GM23248 (cell line): ENCODE measurements around the gene LLGL2. TPM values are rescaled to one million over a fixed set of nuclear protein-coding genes. Genes with fewer than 3 reads are reported as not detected.

Experiments
- DNase-seq: peaks from one replicate; pipeline ENCODE4 v3.0.0-alpha.2; 2015
- H2AFZ ChIP-seq: fragments of 200-600 bp; sonication (generic); 2 replicates; pipeline ENCODE4 v1.6.1; 2016; ENCODE audit warnings: antibody characterized with exemption
- H3F3A ChIP-seq: fragments of 200-600 bp; sonication (generic); 2 replicates; pipeline ENCODE4 v1.6.1; 2016; ENCODE audit warnings: mild to moderate bottlenecking, antibody characterized with exemption, mixed run types; ENCODE audit not compliant: insufficient read depth
- H3K27ac ChIP-seq: fragments of 200-600 bp; sonication (generic); 2 replicates; pipeline ENCODE4 v1.5.1; 2016; ENCODE audit warnings: mild to moderate bottlenecking
- H3K27me3 ChIP-seq: fragments of 200-600 bp; sonication (generic); replicated peaks from 2 replicates; pipeline ENCODE4 v1.6.1; 2016; ENCODE audit warnings: mild to moderate bottlenecking; ENCODE audit not compliant: insufficient read depth
- H3K36me3 ChIP-seq: fragments of 200-600 bp; sonication (generic); 2 replicates; pipeline ENCODE4 v1.6.1; 2016; ENCODE audit warnings: low read depth, mild to moderate bottlenecking
- H3K4me1 ChIP-seq: fragments of 200-600 bp; sonication (generic); 2 replicates; pipeline ENCODE4 v1.6.1; 2016; ENCODE audit warnings: mild to moderate bottlenecking; ENCODE audit not compliant: insufficient read depth
- H3K4me2 ChIP-seq: fragments of 200-600 bp; sonication (generic); one replicate; pipeline ENCODE4 v1.6.1; 2016; ENCODE audit warnings: mild to moderate bottlenecking; ENCODE audit not compliant: unreplicated experiment
- H3K4me3 ChIP-seq: fragments of 200-600 bp; sonication (generic); 2 replicates; pipeline ENCODE4 v1.5.1; 2016; ENCODE audit warnings: mild to moderate bottlenecking
- H3K79me2 ChIP-seq: fragments of 200-600 bp; sonication (generic); 2 replicates; pipeline ENCODE4 v1.6.1; 2016; ENCODE audit warnings: mild to moderate bottlenecking; ENCODE audit not compliant: insufficient read depth
- H3K9ac ChIP-seq: fragments of 200-600 bp; sonication (generic); 2 replicates; pipeline ENCODE4 v1.6.1; 2016; ENCODE audit warnings: mild to moderate bottlenecking
- H3K9me2 ChIP-seq: fragments of 200-600 bp; sonication (generic); 2 replicates; pipeline ENCODE4 v1.6.1; 2016; ENCODE audit warnings: mixed run types, mild to moderate bottlenecking, moderate library complexity; ENCODE audit not compliant: insufficient read depth
- H3K9me3 ChIP-seq: fragments of 200-600 bp; sonication (generic); one replicate; pipeline ENCODE4 v1.6.1; 2017; ENCODE audit warnings: low read depth
- H4K20me1 ChIP-seq: fragments of 200-600 bp; sonication (generic); 2 replicates; pipeline ENCODE4 v1.6.0; 2016; ENCODE audit not compliant: insufficient read depth
- EZH2 ChIP-seq: fragments of 200-600 bp; sonication (generic); IDR thresholded peaks from 2 replicates; pipeline ENCODE4 v1.6.1; 2018; ENCODE audit warnings: antibody characterized with exemption, mild to moderate bottlenecking; ENCODE audit not compliant: insufficient read depth, poor library complexity, severe bottlenecking
- EZH2phosphoT487 ChIP-seq: fragments of 200-600 bp; sonication (generic); IDR thresholded peaks from 2 replicates; pipeline ENCODE4 v1.6.1; 2018; ENCODE audit warnings: antibody characterized with exemption, moderate library complexity, mild to moderate bottlenecking, low read depth; ENCODE audit not compliant: insufficient read depth
- WGBS, 2 experiments: methylation state at CpG; one replicate each; pipeline ENCODE4 v1.1.6; 2015 to 2017; ENCODE audit warnings: low lambda C conversion rate in 2 of 2, low coverage in 1 of 2; ENCODE audit errors: missing lambda C conversion rate in 2 of 2; 5-methylcytosine and 5-hydroxymethylcytosine counted together
- in situ Hi-C: fragments of 300-500 bp; cut with MboI; formaldehyde crosslinking; loops from 2 replicates; pipeline ENCODE4 v1.15.0; 2020
- microRNA-seq: library from miRNA; unstranded; fragments of <30 nt; microRNA quantifications from one replicate; pipeline ENCODE4, GENCODE V29; 2016; ENCODE audit warnings: borderline number of aligned reads
- polyA plus RNA-seq: library from polyadenylated mRNA; unstranded; fragments of >200 nt; fragmentation: Nextera tagmentation; extraction: Ambion mirVana; gene quantifications from 2 replicates; pipeline ENCODE4 v1.2.1, GENCODE V29; 2016
- total RNA-seq: library from RNA; depleted of rRNA; stranded (reverse); fragments of >200 nt; shearing (Covaris generic); gene quantifications from 2 replicates; pipeline ENCODE4 v1.2.3, GENCODE V29; 2014; rRNA removed

The LLGL2 gene
- total and polyA plus RNA-seq, 2 experiments from 2014 or later: not detected

- H3K27ac ChIP-seq: no peak overlapping the region
- DNase-seq: no peak
- no peaks in the 10 kb centered on the region for H3K9me3 ChIP-seq
- TF ChIP-seq EZH2phosphoT487 (no peak), EZH2 (no peak)
- no peaks in the 10 kb centered on the region for H3K9me2 ChIP-seq
- H4K20me1 ChIP-seq: no peaks in the 10 kb centered on the region
- H3K9ac ChIP-seq: no peak overlapping the region
- no peaks in the 10 kb centered on the region for H3K79me2 ChIP-seq
- no peak overlapping the region for H2AFZ ChIP-seq
- no peaks in the 10 kb centered on the region for H3K36me3 ChIP-seq
- H3K4me1 ChIP-seq: no peaks in the 10 kb centered on the region
- no peaks in the 10 kb centered on the region for H3K27me3 ChIP-seq
- H3F3A ChIP-seq: no peaks in the 10 kb centered on the region
- no peak overlapping the region for H3K4me2 ChIP-seq
- WGBS, 2 experiments: 79 to 81% methylated on average over 4 of the region's 4 CpGs
- H3K4me3 ChIP-seq: no peak overlapping the region
- in situ Hi-C loops: no loop called here
Observed at GRCh38 chr17:75621489-75621888, 96.0 kb downstream of the LLGL2 start.

- H3K4me2 ChIP-seq: no peak overlapping the region
- no peaks in the 10 kb centered on the region for H3K79me2 ChIP-seq
- no peak overlapping the region for H2AFZ ChIP-seq
- H3K9ac ChIP-seq: no peak overlapping the region
- H3K9me2 ChIP-seq: no peaks in the 10 kb centered on the region
- DNase-seq: no peak
- H4K20me1 ChIP-seq: no peaks in the 10 kb centered on the region
- WGBS, 2 experiments: 84 to 86% methylated on average over 7 to 8 of the region's 8 CpGs
- no peak overlapping the region for H3K4me3 ChIP-seq
- H3K9me3 ChIP-seq: no peaks in the 10 kb centered on the region
- TF ChIP-seq EZH2: no peak
- no peak for TF ChIP-seq EZH2phosphoT487
- H3K36me3 ChIP-seq: no peaks in the 10 kb centered on the region
- no peak overlapping the region for H3K27ac ChIP-seq
- no peaks in the 10 kb centered on the region for H3K4me1 ChIP-seq
- H3K27me3 ChIP-seq: no peaks in the 10 kb centered on the region
- in situ Hi-C loops: no loop called here
- H3F3A ChIP-seq: no peaks in the 10 kb centered on the region
Observed at GRCh38 chr17:75622076-75622475, 96.6 kb downstream of the LLGL2 start.

GRCh38 chr17:75622771-75623273 is 97.3 kb downstream of the LLGL2 start:
- H3K4me1 ChIP-seq: no peaks in the 10 kb centered on the region
- H3K9me2 ChIP-seq: no peaks in the 10 kb centered on the region
- no peaks in the 10 kb centered on the region for H3K9me3 ChIP-seq
- no peaks in the 10 kb centered on the region for H3K36me3 ChIP-seq
- no peak overlapping the region for H3K27ac ChIP-seq
- H2AFZ ChIP-seq: no peak overlapping the region
- H3K4me2 ChIP-seq: no peak overlapping the region
- no peaks in the 10 kb centered on the region for H3K27me3 ChIP-seq
- no peak for DNase-seq
- no peak for TF ChIP-seq EZH2
- no peak for TF ChIP-seq EZH2phosphoT487
- in situ Hi-C loops: no loop called here
- no peak overlapping the region for H3K9ac ChIP-seq
- H4K20me1 ChIP-seq: no peaks in the 10 kb centered on the region
- H3K4me3 ChIP-seq: no peak overlapping the region
- WGBS, 2 experiments: 90 to 92% methylated on average over 13 to 15 of the region's 15 CpGs
- H3K79me2 ChIP-seq: no peaks in the 10 kb centered on the region
- no peaks in the 10 kb centered on the region for H3F3A ChIP-seq

- H3K36me3 ChIP-seq: no peaks in the 10 kb centered on the region
- DNase-seq: no peak
- in situ Hi-C loops: no loop called here
Observed at GRCh38 chr17:75623386-75623785, 97.9 kb downstream of the LLGL2 start.

GRCh38 chr17:75624021-75624420 is 98.5 kb downstream of the LLGL2 start:
- no peak overlapping the region for H3K4me2 ChIP-seq
- TF ChIP-seq EZH2 (no peak), EZH2phosphoT487 (no peak)
- H3K4me3 ChIP-seq: no peak overlapping the region
- DNase-seq: no peak
- H3K9ac ChIP-seq: no peak overlapping the region
- H3K79me2 ChIP-seq: no peaks in the 10 kb centered on the region
- WGBS, 2 experiments: 78 to 85% methylated on average over 12 of the region's 12 CpGs
- H3K9me3 ChIP-seq: no peaks in the 10 kb centered on the region
- no peaks in the 10 kb centered on the region for H3K36me3 ChIP-seq
- in situ Hi-C loops: no loop called here
- no peak overlapping the region for H2AFZ ChIP-seq
- no peaks in the 10 kb centered on the region for H3K27me3 ChIP-seq
- H4K20me1 ChIP-seq: no peaks in the 10 kb centered on the region
- no peaks in the 10 kb centered on the region for H3F3A ChIP-seq
- no peaks in the 10 kb centered on the region for H3K9me2 ChIP-seq
- H3K4me1 ChIP-seq: no peaks in the 10 kb centered on the region
- H3K27ac ChIP-seq: no peak overlapping the region

More at GRCh38 chr17:75623386-75623785, 97.9 kb downstream of the LLGL2 start:
- Histone ChIP-seq H3K4me1 (no peaks in the 10 kb centered on the region), H3K9me2 (no peaks in the 10 kb centered on the region), H3K9ac (no peak overlapping the region), H3K4me2 (no peak overlapping the region), H4K20me1 (no peaks in the 10 kb centered on the region), H3K27ac (no peak overlapping the region), H3K9me3 (no peaks in the 10 kb centered on the region), H2AFZ (no peak overlapping the region), H3K79me2 (no peaks in the 10 kb centered on the region), H3F3A (no peaks in the 10 kb centered on the region), H3K4me3 (no peak overlapping the region), H3K27me3 (no peaks in the 10 kb centered on the region)
- 70 to 75% methylated on average over 9 of the region's 9 CpGs for WGBS, 2 experiments
- TF ChIP-seq EZH2: no peak
- no peak for TF ChIP-seq EZH2phosphoT487

Small RNA genes within 50 kb of the gene (microRNA-seq; reads per million reads assigned to microRNA genes)
- not detected for gene MIR6785

Other genes with a start within 250 kb of the LLGL2 start
- gene SLC25A19, start 236.3 kb upstream of the LLGL2 start, total RNA-seq: 6.2 and 16.9 TPM in 2 replicates
- 6.7 and 6.8 TPM in 2 replicates for gene SLC25A19, start 236.3 kb upstream of the LLGL2 start, polyA plus RNA-seq
- gene GRB2, start 120.0 kb upstream of the LLGL2 start, total RNA-seq: 65.0 and 103 TPM in 2 replicates
- gene GRB2, start 120.0 kb upstream of the LLGL2 start, polyA plus RNA-seq: 96.6 and 105 TPM in 2 replicates
- gene TMEM94, start 69.1 kb upstream of the LLGL2 start, total RNA-seq: 24.5 and 54.0 TPM in 2 replicates
- 11.4 and 14.3 TPM in 2 replicates for gene TMEM94, start 69.1 kb upstream of the LLGL2 start, polyA plus RNA-seq
- 6.2 and 9.2 TPM in 2 replicates for gene CASKIN2, start 10.2 kb upstream of the LLGL2 start, total RNA-seq
- 1.9 and 2.0 TPM in 2 replicates for gene CASKIN2, start 10.2 kb upstream of the LLGL2 start, polyA plus RNA-seq
- 10.7 and 25.4 TPM in 2 replicates for gene TSEN54, start 9.2 kb upstream of the LLGL2 start, total RNA-seq
- gene TSEN54, start 9.2 kb upstream of the LLGL2 start, polyA plus RNA-seq: 7.9 and 9.8 TPM in 2 replicates
- 5.8 and 7.2 TPM in 2 replicates for gene MYO15B, start 62.1 kb downstream of the LLGL2 start, total RNA-seq
- 0.65 and 1.3 TPM in 2 replicates for gene MYO15B, start 62.1 kb downstream of the LLGL2 start, polyA plus RNA-seq
- gene SMIM5, start 107.7 kb downstream of the LLGL2 start, total RNA-seq: not detected in 2 replicates
- gene SMIM5, start 107.7 kb downstream of the LLGL2 start, polyA plus RNA-seq: 0.08 and 0.16 TPM in 2 replicates
- 12.8 and 21.4 TPM in 2 replicates for gene RECQL5, start 141.5 kb downstream of the LLGL2 start, total RNA-seq
- 14.3 and 20.9 TPM in 2 replicates for gene RECQL5, start 141.5 kb downstream of the LLGL2 start, polyA plus RNA-seq
- 60.8 and 93.7 TPM in 2 replicates for gene SAP30BP, start 141.6 kb downstream of the LLGL2 start, total RNA-seq
- 93.1 and 99.1 TPM in 2 replicates for gene SAP30BP, start 141.6 kb downstream of the LLGL2 start, polyA plus RNA-seq
- under 0.01 TPM in 1 of 2 replicates, not detected in the other for gene ITGB4, start 195.8 kb downstream of the LLGL2 start, total RNA-seq
- gene ITGB4, start 195.8 kb downstream of the LLGL2 start, polyA plus RNA-seq: 1.1 and 1.5 TPM in 2 replicates
- 16.6 and 40.6 TPM in 2 replicates for gene GALK1, start 239.5 kb downstream of the LLGL2 start, total RNA-seq
- gene GALK1, start 239.5 kb downstream of the LLGL2 start, polyA plus RNA-seq: 46.5 and 47.3 TPM in 2 replicates